Liver (tissue), 9 donors: ENCODE results near the gene RFFL. TPM values are rescaled to one million over a fixed set of nuclear protein-coding genes. Genes with fewer than 3 reads are reported as not detected.

Experiments used
- DNase-seq: peaks from one replicate; pipeline ENCODE4 v3.0.0-alpha.2; 2017; ENCODE audit warnings: low spot score
- H3K27ac ChIP-seq, 2 donors: one replicate each; pipeline ENCODE4 v1.7.0; 2013; ENCODE audit warnings: inconsistent platforms in 2 of 2, low read length in 2 of 2, control low read depth in 1 of 2, low read depth in 1 of 2, mild to moderate bottlenecking in 1 of 2
- H3K27me3 ChIP-seq, 4 donors: one replicate each; pipeline versions ENCODE4 v1.6.1 to v1.7.0; 2013; ENCODE audit warnings: low read length in 3 of 4, inconsistent platforms in 1 of 4, mild to moderate bottlenecking in 1 of 4, moderate library complexity in 1 of 4; ENCODE audit not compliant: control insufficient read depth in 4 of 4, insufficient read depth in 4 of 4
- H3K36me3 ChIP-seq, 4 donors: one replicate each; pipeline versions ENCODE4 v1.6.1 to v1.7.0; 2013; ENCODE audit warnings: low read length in 3 of 4, mild to moderate bottlenecking in 3 of 4, low read depth in 1 of 4, moderate library complexity in 1 of 4; ENCODE audit not compliant: control insufficient read depth in 4 of 4, insufficient read depth in 3 of 4
- H3K4me1 ChIP-seq, 4 donors: one replicate each; pipeline versions ENCODE4 v1.6.1 to v1.7.0; 2013; ENCODE audit warnings: low read length in 3 of 4, mild to moderate bottlenecking in 3 of 4, moderate library complexity in 1 of 4; ENCODE audit not compliant: control insufficient read depth in 4 of 4, insufficient read depth in 4 of 4
- H3K4me3 ChIP-seq, 3 donors: one replicate each; pipeline versions ENCODE4 v1.6.1 to v1.7.0; 2013; ENCODE audit warnings: low read length in 3 of 3, control low read depth in 1 of 3, low read depth in 1 of 3, mild to moderate bottlenecking in 1 of 3
- H3K9ac ChIP-seq, 2 donors: one replicate each; pipeline ENCODE4 v1.7.0; 2013; ENCODE audit warnings: low read length in 2 of 2, mild to moderate bottlenecking in 2 of 2, moderate library complexity in 2 of 2, control low read depth in 1 of 2, low read depth in 1 of 2
- H3K9me3 ChIP-seq, 4 donors: one replicate each; pipeline versions ENCODE4 v1.6.1 to v1.7.0; 2013; ENCODE audit warnings: low read length in 3 of 4; ENCODE audit not compliant: control insufficient read depth in 4 of 4
- EGR1 ChIP-seq, 2 donors: IDR thresholded peaks; 2 replicates each; pipeline ENCODE4 v1.6.1; 2016 to 2018; ENCODE audit warnings: antibody characterized with exemption in 2 of 2, low read depth in 2 of 2
- FOXA1 ChIP-seq: IDR thresholded peaks from 2 replicates; pipeline ENCODE4 v1.6.1; 2016; ENCODE audit warnings: antibody characterized with exemption
- FOXA2 ChIP-seq: IDR thresholded peaks from 2 replicates; pipeline ENCODE4 v1.6.1; 2016; ENCODE audit warnings: antibody characterized with exemption
- GABPA ChIP-seq, 2 donors: IDR thresholded peaks in 1 of 2; conservative IDR thresholded peaks in 1 of 2; 2 replicates each; pipeline ENCODE4 v1.6.1; 2016; ENCODE audit warnings: antibody characterized with exemption in 2 of 2, mild to moderate bottlenecking in 1 of 2, moderate library complexity in 1 of 2
- HNF4A ChIP-seq, 2 donors: conservative IDR thresholded peaks; 2 replicates each; pipeline ENCODE4 v1.6.1; 2016; ENCODE audit warnings: antibody characterized with exemption in 2 of 2, mild to moderate bottlenecking in 2 of 2
- HNF4G ChIP-seq: IDR thresholded peaks from 2 replicates; pipeline ENCODE4 v1.6.1; 2016; ENCODE audit warnings: antibody characterized with exemption
- JUND ChIP-seq, 2 donors: IDR thresholded peaks; 2 replicates each; pipeline ENCODE4 v1.6.1; 2016; ENCODE audit warnings: antibody characterized with exemption in 2 of 2
- NR2F2 ChIP-seq: IDR thresholded peaks from 2 replicates; pipeline ENCODE4 v1.6.1; 2016; ENCODE audit warnings: antibody characterized with exemption
- RAD21 ChIP-seq, 2 donors: IDR thresholded peaks; 2 replicates each; pipeline ENCODE4 v1.6.1; 2016; ENCODE audit warnings: antibody characterized with exemption in 2 of 2, mild to moderate bottlenecking in 2 of 2
- RXRA ChIP-seq, 2 donors: IDR thresholded peaks; 2 replicates each; pipeline ENCODE4 v1.6.1; 2017 to 2018; ENCODE audit warnings: antibody characterized with exemption in 2 of 2, mild to moderate bottlenecking in 1 of 2
- SP1 ChIP-seq: IDR thresholded peaks from 2 replicates; pipeline ENCODE4 v1.6.1; 2018; ENCODE audit warnings: antibody characterized with exemption, mild to moderate bottlenecking
- TAF1 ChIP-seq: conservative IDR thresholded peaks from 2 replicates; pipeline ENCODE4 v1.6.1; 2016; ENCODE audit warnings: antibody characterized with exemption, mild to moderate bottlenecking
- YY1 ChIP-seq: IDR thresholded peaks from 2 replicates; pipeline ENCODE4 v1.6.1; 2016; ENCODE audit warnings: antibody characterized with exemption, mild to moderate bottlenecking
- whole genome bisulfite sequencing: extraction: QIAGEN DNeasy Blood & Tissue Kit; methylation state at CpG from one replicate; pipeline ENCODE4 v1.1.7; 2013; 5-methylcytosine and 5-hydroxymethylcytosine counted together
- polyA plus RNA-seq, 2 donors: library from polyadenylated mRNA; stranded (reverse) in 1 of 2; unstranded in 1 of 2; fragments of 200-250 nt in 1 of 2; fragments of >200 nt in 1 of 2; fragmentation: Nextera tagmentation in 1 of 2; extraction: Ambion mirVana in 1 of 2; gene quantifications; one replicate each; pipeline versions ENCODE4 v1.2.1 to v1.2.3, GENCODE V29; 2013 to 2015
- total RNA-seq, 2 donors: library from RNA; depleted of rRNA; stranded (reverse); fragments of >200 nt; gene quantifications; one replicate each; pipeline ENCODE4 v1.2.3, GENCODE V29; 2014
- TF ChIP-seq, protein P1 (sequence below): IDR thresholded peaks from 2 replicates; pipeline ENCODE4 v1.6.1; 2016; ENCODE audit warnings: antibody characterized with exemption
- TF ChIP-seq, protein P2 (sequence below): IDR thresholded peaks from 2 replicates; pipeline ENCODE4 v1.6.1; 2016; ENCODE audit warnings: antibody characterized with exemption
- TF ChIP-seq, protein P3 (sequence below): IDR thresholded peaks from 2 replicates; pipeline ENCODE4 v1.6.1; 2016; ENCODE audit warnings: antibody characterized with exemption, mild to moderate bottlenecking
- TF ChIP-seq, protein P4 (sequence below): fragments of 150-350 bp; IDR thresholded peaks from 2 replicates; pipeline ENCODE4 v1.5.1; 2017; ENCODE audit warnings: improper control_type of control experiment, low read depth, low read length; ENCODE audit not compliant: missing input control
- TF ChIP-seq, protein P5 (sequence below): IDR thresholded peaks from 2 replicates; pipeline ENCODE4 v1.6.1; 2016; ENCODE audit warnings: antibody characterized with exemption
- donor health status: healthy.
- donor health status: healthy.
- donor health status: healthy.
- donor health status: healthy.
- donor health status: healthy.

Gene RFFL
- total and polyA plus RNA-seq, 4 donors, result 15.9 to 28.0 (median 22.0) TPM

DNA sequence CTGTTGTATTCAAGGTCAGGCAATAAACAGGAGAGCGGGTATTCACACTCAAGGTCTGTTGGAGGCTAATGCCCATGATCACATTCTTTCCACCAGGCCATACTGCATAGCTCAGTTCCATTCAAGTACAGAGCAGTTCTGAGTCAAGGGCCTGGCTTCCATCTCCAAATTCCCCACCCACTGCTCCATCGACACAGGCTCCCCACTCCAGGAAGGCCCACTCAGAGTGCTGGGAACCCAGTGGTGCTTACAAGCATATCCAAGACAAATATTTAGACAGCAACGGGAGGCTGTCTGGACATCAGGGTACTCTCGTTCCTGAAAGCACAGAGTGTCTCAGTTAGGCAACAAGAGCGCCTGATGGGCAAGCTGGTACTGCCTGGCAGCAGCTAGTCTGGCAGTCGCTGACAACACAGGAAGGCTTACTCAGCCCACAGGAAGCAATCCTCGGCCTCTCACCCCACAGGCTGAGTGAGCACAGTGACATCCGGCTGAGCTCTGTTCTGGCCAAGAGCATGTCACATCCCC is 40.9 kb downstream of the RFFL start:
- H3K9ac ChIP-seq, result no peak overlapping the region
- peak overlapping the region; percentile 31 to 64 for H3K27ac ChIP-seq
- no peak for DNase-seq

More for the DNA sequence above, 40.9 kb downstream of the RFFL start:
- no peak overlapping the region for H3K4me3 ChIP-seq
- H3K4me1 ChIP-seq, result peaks cover 5 to 13% (median 7%) of the 10 kb centered on the region in 4 donors
- WGBS, result 20% methylated on average over 8 of the region's 8 CpGs
- no peaks in the 10 kb centered on the region for H3K9me3 ChIP-seq
- H3K27me3 ChIP-seq, result no peaks in the 10 kb centered on the region
- H3K36me3 ChIP-seq, result peaks cover 19 to 42% (median 24%) of the 10 kb centered on the region in 4 donors
- TF ChIP-seq RAD21 (IDR thresholded peaks at IDR 0.05) (peak; percentile 55 to 71), JUND (IDR thresholded peaks at IDR 0.05) (peak; percentile 46 to 64), TAF1 (no peak), HNF4A (conservative IDR thresholded peaks at IDR 0.05) (peak; percentile 60 to 63), GABPA (IDR thresholded peaks at IDR 0.05 in 1 of 2, conservative IDR thresholded peaks at IDR 0.05 in 1 of 2) (peak; percentile 69 to 86), RXRA (IDR thresholded peaks at IDR 0.05) (peak; percentile 58 to 74), EGR1 (IDR thresholded peaks at IDR 0.05; ENCODE audit: low read depth in 2 of 2) (no peak), FOXA1 (no peak), YY1 (no peak), SP1 (peak; percentile 83), NR2F2 (peak; percentile 86), FOXA2 (peak; percentile 18), HNF4G (no peak)
- TF ChIP-seq, protein P1, sequence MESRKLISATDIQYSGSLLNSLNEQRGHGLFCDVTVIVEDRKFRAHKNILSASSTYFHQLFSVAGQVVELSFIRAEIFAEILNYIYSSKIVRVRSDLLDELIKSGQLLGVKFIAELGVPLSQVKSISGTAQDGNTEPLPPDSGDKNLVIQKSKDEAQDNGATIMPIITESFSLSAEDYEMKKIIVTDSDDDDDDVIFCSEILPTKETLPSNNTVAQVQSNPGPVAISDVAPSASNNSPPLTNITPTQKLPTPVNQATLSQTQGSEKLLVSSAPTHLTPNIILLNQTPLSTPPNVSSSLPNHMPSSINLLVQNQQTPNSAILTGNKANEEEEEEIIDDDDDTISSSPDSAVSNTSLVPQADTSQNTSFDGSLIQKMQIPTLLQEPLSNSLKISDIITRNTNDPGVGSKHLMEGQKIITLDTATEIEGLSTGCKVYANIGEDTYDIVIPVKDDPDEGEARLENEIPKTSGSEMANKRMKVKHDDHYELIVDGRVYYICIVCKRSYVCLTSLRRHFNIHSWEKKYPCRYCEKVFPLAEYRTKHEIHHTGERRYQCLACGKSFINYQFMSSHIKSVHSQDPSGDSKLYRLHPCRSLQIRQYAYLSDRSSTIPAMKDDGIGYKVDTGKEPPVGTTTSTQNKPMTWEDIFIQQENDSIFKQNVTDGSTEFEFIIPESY, result no peak
- TF ChIP-seq, protein P2, sequence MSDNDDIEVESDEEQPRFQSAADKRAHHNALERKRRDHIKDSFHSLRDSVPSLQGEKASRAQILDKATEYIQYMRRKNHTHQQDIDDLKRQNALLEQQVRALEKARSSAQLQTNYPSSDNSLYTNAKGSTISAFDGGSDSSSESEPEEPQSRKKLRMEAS, result peak; percentile 43
- TF ChIP-seq, protein P3, sequence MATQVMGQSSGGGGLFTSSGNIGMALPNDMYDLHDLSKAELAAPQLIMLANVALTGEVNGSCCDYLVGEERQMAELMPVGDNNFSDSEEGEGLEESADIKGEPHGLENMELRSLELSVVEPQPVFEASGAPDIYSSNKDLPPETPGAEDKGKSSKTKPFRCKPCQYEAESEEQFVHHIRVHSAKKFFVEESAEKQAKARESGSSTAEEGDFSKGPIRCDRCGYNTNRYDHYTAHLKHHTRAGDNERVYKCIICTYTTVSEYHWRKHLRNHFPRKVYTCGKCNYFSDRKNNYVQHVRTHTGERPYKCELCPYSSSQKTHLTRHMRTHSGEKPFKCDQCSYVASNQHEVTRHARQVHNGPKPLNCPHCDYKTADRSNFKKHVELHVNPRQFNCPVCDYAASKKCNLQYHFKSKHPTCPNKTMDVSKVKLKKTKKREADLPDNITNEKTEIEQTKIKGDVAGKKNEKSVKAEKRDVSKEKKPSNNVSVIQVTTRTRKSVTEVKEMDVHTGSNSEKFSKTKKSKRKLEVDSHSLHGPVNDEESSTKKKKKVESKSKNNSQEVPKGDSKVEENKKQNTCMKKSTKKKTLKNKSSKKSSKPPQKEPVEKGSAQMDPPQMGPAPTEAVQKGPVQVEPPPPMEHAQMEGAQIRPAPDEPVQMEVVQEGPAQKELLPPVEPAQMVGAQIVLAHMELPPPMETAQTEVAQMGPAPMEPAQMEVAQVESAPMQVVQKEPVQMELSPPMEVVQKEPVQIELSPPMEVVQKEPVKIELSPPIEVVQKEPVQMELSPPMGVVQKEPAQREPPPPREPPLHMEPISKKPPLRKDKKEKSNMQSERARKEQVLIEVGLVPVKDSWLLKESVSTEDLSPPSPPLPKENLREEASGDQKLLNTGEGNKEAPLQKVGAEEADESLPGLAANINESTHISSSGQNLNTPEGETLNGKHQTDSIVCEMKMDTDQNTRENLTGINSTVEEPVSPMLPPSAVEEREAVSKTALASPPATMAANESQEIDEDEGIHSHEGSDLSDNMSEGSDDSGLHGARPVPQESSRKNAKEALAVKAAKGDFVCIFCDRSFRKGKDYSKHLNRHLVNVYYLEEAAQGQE, result no peak
- TF ChIP-seq, protein P4, sequence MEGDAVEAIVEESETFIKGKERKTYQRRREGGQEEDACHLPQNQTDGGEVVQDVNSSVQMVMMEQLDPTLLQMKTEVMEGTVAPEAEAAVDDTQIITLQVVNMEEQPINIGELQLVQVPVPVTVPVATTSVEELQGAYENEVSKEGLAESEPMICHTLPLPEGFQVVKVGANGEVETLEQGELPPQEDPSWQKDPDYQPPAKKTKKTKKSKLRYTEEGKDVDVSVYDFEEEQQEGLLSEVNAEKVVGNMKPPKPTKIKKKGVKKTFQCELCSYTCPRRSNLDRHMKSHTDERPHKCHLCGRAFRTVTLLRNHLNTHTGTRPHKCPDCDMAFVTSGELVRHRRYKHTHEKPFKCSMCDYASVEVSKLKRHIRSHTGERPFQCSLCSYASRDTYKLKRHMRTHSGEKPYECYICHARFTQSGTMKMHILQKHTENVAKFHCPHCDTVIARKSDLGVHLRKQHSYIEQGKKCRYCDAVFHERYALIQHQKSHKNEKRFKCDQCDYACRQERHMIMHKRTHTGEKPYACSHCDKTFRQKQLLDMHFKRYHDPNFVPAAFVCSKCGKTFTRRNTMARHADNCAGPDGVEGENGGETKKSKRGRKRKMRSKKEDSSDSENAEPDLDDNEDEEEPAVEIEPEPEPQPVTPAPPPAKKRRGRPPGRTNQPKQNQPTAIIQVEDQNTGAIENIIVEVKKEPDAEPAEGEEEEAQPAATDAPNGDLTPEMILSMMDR, result peak; percentile 6
- TF ChIP-seq, protein P5, sequence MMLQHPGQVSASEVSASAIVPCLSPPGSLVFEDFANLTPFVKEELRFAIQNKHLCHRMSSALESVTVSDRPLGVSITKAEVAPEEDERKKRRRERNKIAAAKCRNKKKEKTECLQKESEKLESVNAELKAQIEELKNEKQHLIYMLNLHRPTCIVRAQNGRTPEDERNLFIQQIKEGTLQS, result peak; percentile 16
